Astrocyte (in vitro differentiated cells and primary cell): ENCODE data around the gene TSHB.

Experiments
- CTCF ChIP-seq: IDR thresholded peaks from 2 replicates; pipeline ENCODE4 v1.5.1; 2011; ENCODE audit warnings: low read depth, mild to moderate bottlenecking, inconsistent platforms, low read length, moderate library complexity; ENCODE audit not compliant: insufficient read depth
- EZH2 ChIP-seq: IDR thresholded peaks from 2 replicates; pipeline ENCODE4 v1.6.1; 2012; ENCODE audit warnings: mild to moderate bottlenecking, low read length, inconsistent platforms; ENCODE audit not compliant: insufficient read depth

- TF ChIP-seq CTCF (no peak), EZH2 (no peak)
Measured at GRCh38 chr1:115036814-115037507, 7.3 kb downstream of the TSHB start.
